HCT116 (cell line): ENCODE measurements around the gene HSPA13. TPM values are rescaled to one million over a fixed set of nuclear protein-coding genes. Genes with fewer than 3 reads are reported as not detected.

Experiments used
- ATAC-seq: fragments of 200-7000 bp; cut with Tn5 transposase; 2 replicates; pipeline ENCODE4 v1.9.1; 2020; ENCODE audit warnings: mild to moderate bottlenecking, moderate library complexity
- BruUV-seq: library from RNA; stranded (reverse); fragments of 400-500 nt; replicated peaks from 2 replicates; lab custom pipeline; 2021; lab: Mats Ljungman, UMichigan
- CTCF ChIA-PET: fragments of 300-600 bp; sonication (Branson Sonifier 250); formaldehyde crosslinking; loops from one replicate; lab custom pipeline; 2021; ENCODE audit warnings: antibody characterized with exemption; lab: Charles Lee
- POLR2A ChIA-PET: fragments of 300-600, 350-600 bp; sonication (Branson Sonifier 250); formaldehyde crosslinking; loops from one replicate; lab custom pipeline; 2021; ENCODE audit warnings: antibody characterized with exemption; lab: Charles Lee
- RAD21 ChIA-PET, 2 experiments: fragments of 300-600 bp; sonication (Branson Sonifier 250); formaldehyde crosslinking; loops; one replicate each; lab custom pipeline; 2023; ENCODE audit warnings: low total read pairs in 2 of 2; ENCODE audit not compliant: uncharacterized antibody in 2 of 2, unreplicated experiment in 2 of 2, low non-redundant PET in 1 of 2; lab: Charles Lee
- DNase-seq: peaks from one replicate; pipeline ENCODE4 v3.0.0-alpha.2; 2010; ENCODE audit warnings: low read depth, low spot score
- H2AFZ ChIP-seq: fragments of 200-600 bp; shearing (Covaris generic), sonication (generic); 2 replicates; pipeline ENCODE4 v1.6.1; 2017; ENCODE audit warnings: low read depth, mixed run types, mixed read lengths, antibody characterized with exemption, low read length; ENCODE audit not compliant: poor library complexity, severe bottlenecking
- H3K27ac ChIP-seq: 2 replicates; pipeline ENCODE4 v1.5.1; 2012; ENCODE audit warnings: low read depth, low read length
- H3K27me3 ChIP-seq: fragments of 200-600 bp; sonication (generic); 2 replicates; pipeline ENCODE4 v1.6.1; 2016; ENCODE audit warnings: mixed run types, low read length, mixed read lengths; ENCODE audit not compliant: insufficient read depth
- H3K36me3 ChIP-seq, 2 experiments: fragments of 200-500 bp in 1 of 2; fragments of 200-600 bp in 1 of 2; sonication (Bioruptor generic) in 1 of 2; sonication (generic) in 1 of 2; 2 replicates each; pipeline versions ENCODE4 v1.5.1 to v1.6.1; 2014 to 2016; ENCODE audit warnings: low read length in 2 of 2, inconsistent platforms in 1 of 2, mixed read lengths in 1 of 2, mixed run types in 1 of 2; ENCODE audit not compliant: insufficient read depth in 2 of 2, control insufficient read depth in 1 of 2
- H3K4me1 ChIP-seq, 2 experiments: fragments of 200-600 bp in 1 of 2; sonication (generic) in 1 of 2; 2 replicates each; pipeline versions ENCODE4 v1.5.1 to v1.6.1; 2012 to 2017; ENCODE audit warnings: low read length in 2 of 2, inconsistent platforms in 1 of 2, mild to moderate bottlenecking in 1 of 2, mixed read lengths in 1 of 2, mixed run types in 1 of 2, moderate library complexity in 1 of 2; ENCODE audit not compliant: insufficient read depth in 2 of 2, control insufficient read depth in 1 of 2
- H3K4me2 ChIP-seq: fragments of 200-600 bp; sonication (generic); 2 replicates; pipeline ENCODE4 v1.6.1; 2017; ENCODE audit warnings: mixed run types, low read length, mixed read lengths
- H3K4me3 ChIP-seq, 2 experiments: fragments of 200-600 bp in 1 of 2; sonication (generic) in 1 of 2; replicated peaks in 1 of 2; 2 replicates each; pipeline ENCODE4 v1.5.1; 2011 to 2016; ENCODE audit warnings: low read length in 2 of 2, control low read depth in 1 of 2, low read depth in 1 of 2, mild to moderate bottlenecking in 1 of 2, mixed read lengths in 1 of 2, mixed run types in 1 of 2
- H3K79me2 ChIP-seq: fragments of 200-600 bp; sonication (generic); 2 replicates; pipeline ENCODE4 v1.6.1; 2017; ENCODE audit warnings: mild to moderate bottlenecking, mixed run types, low read length, moderate library complexity, mixed read lengths; ENCODE audit not compliant: insufficient read depth
- H3K9ac ChIP-seq: fragments of 200-600 bp; sonication (generic); 2 replicates; pipeline ENCODE4 v1.6.1; 2016; ENCODE audit warnings: low read length, mixed read lengths
- H3K9me2 ChIP-seq: fragments of 200-600 bp; sonication (generic), shearing (Covaris generic); 2 replicates; pipeline ENCODE4 v1.6.1; 2017; ENCODE audit warnings: mixed run types, mild to moderate bottlenecking, moderate library complexity; ENCODE audit not compliant: insufficient read depth
- H3K9me3 ChIP-seq, 2 experiments: fragments of 200-500 bp in 1 of 2; fragments of 200-600 bp in 1 of 2; sonication (Bioruptor generic) in 1 of 2; sonication (generic) in 1 of 2; 2 replicates each; pipeline ENCODE4 v1.6.1; 2014 to 2017; ENCODE audit warnings: low read length in 2 of 2, mixed read lengths in 2 of 2, inconsistent platforms in 1 of 2, low read depth in 1 of 2, mild to moderate bottlenecking in 1 of 2, mixed run types in 1 of 2, moderate library complexity in 1 of 2; ENCODE audit not compliant: control insufficient read depth in 1 of 2, insufficient read depth in 1 of 2
- H4K20me1 ChIP-seq: fragments of 200-600 bp; sonication (generic), shearing (Covaris generic); 2 replicates; pipeline ENCODE4 v1.6.1; 2017; ENCODE audit warnings: mixed run types, mild to moderate bottlenecking, moderate library complexity; ENCODE audit not compliant: insufficient read depth
- EGR1 ChIP-seq: IDR thresholded peaks from 2 replicates; pipeline ENCODE4 v1.6.1; 2012; ENCODE audit warnings: low read depth
- POLR2AphosphoS5 ChIP-seq: IDR thresholded peaks from 2 replicates; pipeline ENCODE4 v1.6.1; 2011; ENCODE audit warnings: mild to moderate bottlenecking, low read depth, low read length, moderate library complexity
- SP1 ChIP-seq: IDR thresholded peaks from 2 replicates; pipeline ENCODE4 v1.6.1; 2012; ENCODE audit warnings: low read depth
- SRF ChIP-seq: IDR thresholded peaks from 2 replicates; pipeline ENCODE4 v1.6.1; 2012; ENCODE audit warnings: low read depth
- TCF7L2 ChIP-seq: IDR thresholded peaks from 2 replicates; pipeline ENCODE4 v1.7.0; 2011; ENCODE audit warnings: borderline replicate concordance, inconsistent platforms; ENCODE audit not compliant: insufficient read depth, insufficient read length; ENCODE audit errors: extremely low read depth
- ZFX ChIP-seq: fragments of 450-650 bp; IDR thresholded peaks from 2 replicates; pipeline ENCODE4 v1.6.1; 2017
- intact Hi-C: fragments of 100-400 bp; cut with micrococcal nuclease; formaldehyde crosslinking; loops from 2 replicates; pipeline ENCODE4 v1.10.0; 2022
- total RNA-seq: library from RNA; stranded (reverse); gene quantifications from one replicate; pipeline ENCODE4 v1.2.1, GENCODE V29; 2021; ENCODE audit not compliant: unreplicated experiment
- TF ChIP-seq, protein P1 (sequence below): IDR thresholded peaks from 2 replicates; pipeline ENCODE4 v1.6.1; 2012
- TF ChIP-seq, protein P2 (sequence below): IDR thresholded peaks from 2 replicates; pipeline ENCODE4 v1.6.1; 2012; ENCODE audit warnings: low read depth

Gene HSPA13
- total RNA-seq, 1 experiment from 2014 or later: 32.7 TPM

DNA sequence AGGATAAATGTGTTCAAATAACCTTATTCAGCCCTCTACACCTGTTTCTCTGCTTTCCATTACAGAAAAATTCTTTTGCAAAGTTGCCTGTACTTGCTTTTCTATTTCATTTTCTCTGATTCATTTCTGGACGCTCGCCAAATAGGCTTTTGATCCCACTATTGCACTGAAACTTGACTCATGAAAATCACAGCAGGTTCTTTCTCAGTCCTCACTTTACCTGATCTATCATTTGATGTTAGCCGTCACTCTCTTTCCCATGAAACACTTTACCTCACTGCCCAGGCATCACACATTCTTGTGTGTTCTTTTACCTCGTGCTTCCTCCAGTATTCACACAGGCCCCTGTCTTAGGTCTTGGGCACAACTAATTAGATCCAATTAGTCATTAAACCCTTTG, 26.2 kb downstream of the HSPA13 start:
- BruUV-seq: no TSS peak

DNA sequence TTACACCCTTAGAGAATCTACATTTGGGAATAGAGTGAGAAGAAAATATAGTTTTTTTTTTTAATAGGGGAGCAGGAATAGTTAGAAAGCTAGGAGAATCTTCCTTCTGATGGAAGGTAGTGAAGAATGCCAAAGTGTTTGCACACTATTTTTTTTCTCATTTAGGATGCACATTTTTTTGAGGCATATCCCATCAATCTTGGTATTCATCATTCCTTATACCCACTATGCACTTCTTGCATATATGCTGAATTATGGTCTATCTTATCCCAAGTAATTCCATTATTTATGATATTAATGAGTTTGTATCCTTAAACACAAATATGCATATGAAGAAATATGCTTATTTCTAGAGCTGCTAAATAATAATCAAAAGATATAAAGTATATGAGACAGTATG, 28.4 kb downstream of the HSPA13 start:
- Histone ChIP-seq H3K4me1 (no peaks in the 10 kb centered on the region), H3K36me3 (no peaks in the 10 kb centered on the region), H2AFZ (no peak overlapping the region), H3K27me3 (no peaks in the 10 kb centered on the region), H3K4me3 (no peak overlapping the region), H3K79me2 (no peaks in the 10 kb centered on the region), H3K27ac (no peak overlapping the region), H3K4me2 (no peak overlapping the region), H3K9me3 (no peaks in the 10 kb centered on the region), H3K9ac (no peak overlapping the region), H4K20me1 (no peaks in the 10 kb centered on the region), H3K9me2 (no peaks in the 10 kb centered on the region)
- DNase-seq (no peak), ATAC-seq (no peak)
- intact Hi-C loops: no loop called here
- CTCF ChIA-PET: no interaction called here
- BruUV-seq: no TSS peak
- TF ChIP-seq SRF (no peak), SP1 (no peak), EGR1 (no peak), POLR2AphosphoS5 (no peak), ZFX (no peak), TCF7L2 (no peak)
- POLR2A ChIA-PET: no interaction called here
- RAD21 ChIA-PET: no interaction called here

More for the DNA sequence above, 26.2 kb downstream of the HSPA13 start:
- Histone ChIP-seq H4K20me1 (no peaks in the 10 kb centered on the region), H3K4me3 (no peak overlapping the region), H3K4me2 (no peak overlapping the region), H3K9ac (no peak overlapping the region), H3K9me3 (no peaks in the 10 kb centered on the region), H3K27me3 (no peaks in the 10 kb centered on the region)
- intact Hi-C loops: no loop called here
- CTCF ChIA-PET: no interaction called here
- POLR2A ChIA-PET: no interaction called here
- TF ChIP-seq, protein P1, sequence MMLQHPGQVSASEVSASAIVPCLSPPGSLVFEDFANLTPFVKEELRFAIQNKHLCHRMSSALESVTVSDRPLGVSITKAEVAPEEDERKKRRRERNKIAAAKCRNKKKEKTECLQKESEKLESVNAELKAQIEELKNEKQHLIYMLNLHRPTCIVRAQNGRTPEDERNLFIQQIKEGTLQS: no peak
- TF ChIP-seq, protein P2, sequence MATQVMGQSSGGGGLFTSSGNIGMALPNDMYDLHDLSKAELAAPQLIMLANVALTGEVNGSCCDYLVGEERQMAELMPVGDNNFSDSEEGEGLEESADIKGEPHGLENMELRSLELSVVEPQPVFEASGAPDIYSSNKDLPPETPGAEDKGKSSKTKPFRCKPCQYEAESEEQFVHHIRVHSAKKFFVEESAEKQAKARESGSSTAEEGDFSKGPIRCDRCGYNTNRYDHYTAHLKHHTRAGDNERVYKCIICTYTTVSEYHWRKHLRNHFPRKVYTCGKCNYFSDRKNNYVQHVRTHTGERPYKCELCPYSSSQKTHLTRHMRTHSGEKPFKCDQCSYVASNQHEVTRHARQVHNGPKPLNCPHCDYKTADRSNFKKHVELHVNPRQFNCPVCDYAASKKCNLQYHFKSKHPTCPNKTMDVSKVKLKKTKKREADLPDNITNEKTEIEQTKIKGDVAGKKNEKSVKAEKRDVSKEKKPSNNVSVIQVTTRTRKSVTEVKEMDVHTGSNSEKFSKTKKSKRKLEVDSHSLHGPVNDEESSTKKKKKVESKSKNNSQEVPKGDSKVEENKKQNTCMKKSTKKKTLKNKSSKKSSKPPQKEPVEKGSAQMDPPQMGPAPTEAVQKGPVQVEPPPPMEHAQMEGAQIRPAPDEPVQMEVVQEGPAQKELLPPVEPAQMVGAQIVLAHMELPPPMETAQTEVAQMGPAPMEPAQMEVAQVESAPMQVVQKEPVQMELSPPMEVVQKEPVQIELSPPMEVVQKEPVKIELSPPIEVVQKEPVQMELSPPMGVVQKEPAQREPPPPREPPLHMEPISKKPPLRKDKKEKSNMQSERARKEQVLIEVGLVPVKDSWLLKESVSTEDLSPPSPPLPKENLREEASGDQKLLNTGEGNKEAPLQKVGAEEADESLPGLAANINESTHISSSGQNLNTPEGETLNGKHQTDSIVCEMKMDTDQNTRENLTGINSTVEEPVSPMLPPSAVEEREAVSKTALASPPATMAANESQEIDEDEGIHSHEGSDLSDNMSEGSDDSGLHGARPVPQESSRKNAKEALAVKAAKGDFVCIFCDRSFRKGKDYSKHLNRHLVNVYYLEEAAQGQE: no peak
- TF ChIP-seq POLR2AphosphoS5: no peak
- TF ChIP-seq, all 23 proteins: peak for 0
- Histone ChIP-seq H3K27ac (no peak overlapping the region), H3K79me2 (no peaks in the 10 kb centered on the region), H3K9me2 (no peaks in the 10 kb centered on the region), H2AFZ (no peak overlapping the region), H3K4me1 (no peaks in the 10 kb centered on the region), H3K36me3 (no peaks in the 10 kb centered on the region)
- no peak for DNase-seq
- no peak for ATAC-seq
- RAD21 ChIA-PET: no interaction called here
